Hepatocyte (in vitro differentiated cells): ENCODE measurements around the gene ENOPH1.

Source experiments
- EZH2 ChIP-seq: fragments of 200-600 bp; sonication (generic); IDR thresholded peaks from 2 replicates; pipeline ENCODE4 v1.6.1; 2016; ENCODE audit warnings: antibody characterized with exemption, mild to moderate bottlenecking, borderline replicate concordance
- EZH2phosphoT487 ChIP-seq: fragments of 200-600 bp; sonication (generic); IDR thresholded peaks from one replicate; pipeline ENCODE4 v1.6.1; 2018; ENCODE audit warnings: antibody characterized with exemption, mild to moderate bottlenecking, low read depth, moderate library complexity; ENCODE audit not compliant: unreplicated experiment, severe bottlenecking

- TF ChIP-seq EZH2 (no peak), EZH2phosphoT487 (no peak)
Measured at GRCh38 chr4:82437285-82438005, 7.1 kb downstream of the ENOPH1 start.
